Measurements from ENCODE around the gene CCDC154.

DNA sequence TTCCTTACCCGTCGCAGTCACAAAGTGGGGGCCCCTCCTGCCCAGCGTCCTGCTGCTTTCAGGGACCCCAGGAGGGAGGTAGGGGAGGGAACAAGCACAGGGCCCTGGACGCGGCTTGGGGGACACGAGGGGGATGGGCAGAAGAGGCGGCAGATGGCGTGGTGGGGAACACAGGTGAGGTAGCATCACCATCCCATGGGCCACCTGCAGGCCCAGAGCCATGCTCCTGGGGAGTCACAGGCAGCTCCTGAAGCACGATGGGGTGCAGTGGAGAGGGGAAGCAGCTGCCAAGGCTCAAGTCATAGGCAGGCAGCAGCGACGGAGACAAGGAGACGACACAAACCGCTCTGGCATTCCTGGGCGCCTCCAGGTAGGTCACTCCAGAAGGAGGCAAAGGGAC is 40.6 kb downstream of the CCDC154 start:
- TF ChIP-seq POLR2A (IDR thresholded peaks at IDR 0.05): no peak
- TF ChIP-seq, protein P1, sequence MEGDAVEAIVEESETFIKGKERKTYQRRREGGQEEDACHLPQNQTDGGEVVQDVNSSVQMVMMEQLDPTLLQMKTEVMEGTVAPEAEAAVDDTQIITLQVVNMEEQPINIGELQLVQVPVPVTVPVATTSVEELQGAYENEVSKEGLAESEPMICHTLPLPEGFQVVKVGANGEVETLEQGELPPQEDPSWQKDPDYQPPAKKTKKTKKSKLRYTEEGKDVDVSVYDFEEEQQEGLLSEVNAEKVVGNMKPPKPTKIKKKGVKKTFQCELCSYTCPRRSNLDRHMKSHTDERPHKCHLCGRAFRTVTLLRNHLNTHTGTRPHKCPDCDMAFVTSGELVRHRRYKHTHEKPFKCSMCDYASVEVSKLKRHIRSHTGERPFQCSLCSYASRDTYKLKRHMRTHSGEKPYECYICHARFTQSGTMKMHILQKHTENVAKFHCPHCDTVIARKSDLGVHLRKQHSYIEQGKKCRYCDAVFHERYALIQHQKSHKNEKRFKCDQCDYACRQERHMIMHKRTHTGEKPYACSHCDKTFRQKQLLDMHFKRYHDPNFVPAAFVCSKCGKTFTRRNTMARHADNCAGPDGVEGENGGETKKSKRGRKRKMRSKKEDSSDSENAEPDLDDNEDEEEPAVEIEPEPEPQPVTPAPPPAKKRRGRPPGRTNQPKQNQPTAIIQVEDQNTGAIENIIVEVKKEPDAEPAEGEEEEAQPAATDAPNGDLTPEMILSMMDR (IDR thresholded peaks at IDR 0.05): no peak

Measured in uterus (tissue), 2 donors.